ENCODE data around the gene SLC30A10. TPM values are rescaled to one million over a fixed set of nuclear protein-coding genes. Genes with fewer than 3 reads are reported as not detected.
"Not testable (repeated sequence)": the region's sequence is repeated elsewhere in the genome, so short reads cannot be mapped to it uniquely, and the experiment has no call there.

Gene SLC30A10
- total and polyA plus RNA-seq, 5 experiments from 2014 or later = not detected

DNA sequence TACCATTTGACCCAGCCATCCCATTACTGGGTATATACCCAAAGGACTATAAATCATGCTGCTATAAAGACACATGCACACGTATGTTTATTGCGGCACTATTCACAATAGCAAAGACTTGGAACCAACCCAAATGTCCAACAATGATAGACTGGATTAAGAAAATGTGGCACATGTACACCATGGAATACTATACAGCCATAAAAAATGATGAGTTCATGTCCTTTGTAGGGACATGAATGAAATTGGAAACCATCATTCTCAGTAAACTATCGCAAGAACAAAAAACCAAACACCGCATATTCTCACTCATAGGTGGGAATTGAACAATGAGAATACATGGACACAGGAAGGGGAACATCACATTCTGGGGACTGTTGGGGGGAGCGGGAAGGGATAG, 20.9 kb upstream of the SLC30A10 start:
- H3K27ac Mint-ChIP-seq, H3K36me3 Mint-ChIP-seq, POLR2A ChIA-PET, ATAC-seq, H3K4me3 Mint-ChIP-seq, H3K9me3 Mint-ChIP-seq, DNase-seq, H3K4me1 Mint-ChIP-seq: not testable (repeated sequence)
- peaks cover 4 to 18% (median 8%) of the 10 kb centered on the region in 5 donors for H3K27me3 Mint-ChIP-seq

DNA sequence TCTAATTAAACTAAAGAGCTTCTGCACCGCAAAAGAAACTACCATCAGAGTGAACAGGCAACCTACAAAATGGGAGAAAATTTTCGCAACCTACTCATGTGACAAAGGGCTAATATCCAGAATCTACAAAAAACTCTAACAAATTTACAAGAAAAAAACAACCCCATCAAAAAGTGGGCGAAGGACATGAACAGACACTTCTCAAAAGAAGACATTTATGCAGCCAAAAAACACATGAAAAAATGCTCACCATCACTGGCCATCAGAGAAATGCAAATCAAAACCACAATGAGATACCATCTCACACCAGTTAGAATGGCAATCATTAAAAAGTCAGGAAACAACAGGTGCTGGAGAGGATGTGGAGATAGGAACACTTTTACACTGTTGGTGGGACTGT, 20.4 kb upstream of the SLC30A10 start:
- DNase-seq, H3K4me3 Mint-ChIP-seq, H3K27ac Mint-ChIP-seq, H3K4me1 Mint-ChIP-seq, ATAC-seq, POLR2A ChIA-PET, H3K36me3 Mint-ChIP-seq: not testable (repeated sequence)
- H3K27me3 Mint-ChIP-seq = peaks cover 1 to 18% (median 8%) of the 10 kb centered on the region in 5 donors
- peaks cover 0 to 11% (median 3%) of the 10 kb centered on the region in 9 donors for H3K9me3 Mint-ChIP-seq

DNA sequence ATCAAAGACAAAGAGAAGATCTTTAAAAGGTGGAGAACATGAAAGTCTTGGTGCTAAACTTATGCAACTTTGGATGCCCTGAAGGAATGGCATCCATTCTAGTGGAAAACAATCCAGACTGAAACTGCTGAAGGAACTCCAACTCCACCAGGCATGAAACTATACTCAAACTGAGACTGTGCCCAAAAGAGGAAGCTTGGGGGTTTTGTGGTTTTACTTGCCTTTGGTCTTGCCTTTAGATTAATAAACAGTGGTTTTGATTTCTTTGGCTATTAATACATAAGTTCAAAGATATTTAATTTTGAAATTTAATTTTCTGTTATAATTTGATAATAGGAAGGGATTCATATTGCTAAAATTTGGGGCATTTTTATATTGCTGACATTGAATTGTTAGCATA, 17.4 kb upstream of the SLC30A10 start:
- POLR2A ChIA-PET = no interaction called here
- Mint-ChIP-seq H3K9me3 (peaks cover 0 to 19% (median 5%) of the 10 kb centered on the region in 9 donors), H3K4me3 (no peak overlapping the region), H3K27me3 (peaks cover 15 to 40% (median 19%) of the 10 kb centered on the region in 5 donors), H3K27ac (no peak overlapping the region), H3K36me3 (peaks cover 0 to 14% (median 4%) of the 10 kb centered on the region in 3 donors), H3K4me1 (peaks cover 0 to 2% (median 0%) of the 10 kb centered on the region in 4 donors)
- ATAC-seq (no peak), DNase-seq (no peak)

DNA sequence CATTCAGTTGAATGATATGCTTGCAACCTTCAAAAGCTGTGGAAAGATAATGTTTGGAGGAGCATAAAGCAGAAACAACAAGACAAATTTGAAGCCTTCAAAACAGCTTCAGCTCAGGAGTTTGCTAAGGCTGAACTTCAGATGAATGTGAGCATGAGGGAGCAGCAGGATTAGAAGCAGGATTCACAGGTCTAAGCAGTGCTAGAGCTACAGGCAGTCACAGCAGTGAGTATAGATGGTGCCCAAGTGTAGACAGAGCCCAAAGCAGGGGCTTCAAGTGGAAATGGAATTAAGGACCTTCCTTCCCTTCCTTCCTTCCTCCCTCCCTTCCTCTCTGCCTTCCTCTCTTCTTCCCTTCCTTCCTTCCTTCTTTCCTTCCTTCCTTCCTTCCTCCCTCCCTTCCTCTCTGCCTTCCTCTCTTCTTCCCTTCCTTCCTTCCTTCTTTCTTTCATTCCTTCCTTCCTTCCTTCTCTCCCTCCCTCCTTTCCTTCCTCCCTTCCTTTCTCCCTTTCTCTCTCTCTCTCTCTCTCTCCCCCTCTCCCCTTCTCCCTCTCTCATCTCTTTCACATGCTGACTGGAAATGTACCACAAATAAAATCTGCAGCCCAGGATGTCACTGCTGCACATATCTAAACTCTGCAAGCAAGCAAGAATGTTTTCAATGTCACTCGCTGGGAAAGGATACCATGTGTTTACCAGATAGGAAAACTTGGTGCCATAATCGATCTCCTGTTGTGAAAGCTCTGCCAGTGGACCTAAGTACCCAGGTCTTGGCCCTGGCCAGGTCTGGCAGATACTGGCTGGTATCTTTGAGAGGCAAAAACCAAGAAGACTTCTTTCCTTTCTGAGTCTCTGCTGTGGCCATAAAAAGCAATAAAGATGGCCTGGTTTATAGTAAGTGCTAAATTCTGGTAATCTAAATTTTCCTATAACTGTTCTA, 13.1 kb upstream of the SLC30A10 start:
- Mint-ChIP-seq H3K36me3 (peaks cover 0 to 20% (median 4%) of the 10 kb centered on the region in 3 donors), H3K27me3 (peaks cover 31 to 80% (median 40%) of the 10 kb centered on the region in 5 donors), H3K4me1 (peaks cover 0 to 2% (median 0%) of the 10 kb centered on the region in 4 donors), H3K4me3 (no peak overlapping the region), H3K9me3 (peaks cover 0 to 16% (median 3%) of the 10 kb centered on the region in 9 donors), H3K27ac (no peak overlapping the region)
- DNase-seq = no peak
- POLR2A ChIA-PET = no interaction called here
- ATAC-seq = no peak

DNA sequence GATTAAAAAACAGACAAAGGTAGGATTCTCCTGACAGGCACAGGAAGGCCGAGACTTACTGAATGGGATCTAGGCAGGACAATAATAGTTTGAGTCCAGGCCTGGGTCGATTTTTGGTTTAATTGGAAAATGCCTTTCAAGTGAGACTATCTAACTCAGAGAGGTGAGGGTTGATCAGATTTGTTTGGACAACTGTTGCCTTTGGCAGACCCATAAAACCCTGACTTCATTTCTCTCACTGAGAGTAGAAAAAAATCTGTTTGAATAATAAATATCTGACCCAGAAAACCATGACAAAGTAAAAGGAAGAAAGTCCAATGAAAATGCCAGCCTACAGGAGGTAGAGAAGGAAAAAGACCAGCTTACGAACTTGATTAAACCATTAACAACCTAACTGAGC, 12.3 kb upstream of the SLC30A10 start:
- peaks cover 32 to 82% (median 41%) of the 10 kb centered on the region in 5 donors for H3K27me3 Mint-ChIP-seq
- peaks cover 0 to 20% (median 4%) of the 10 kb centered on the region in 3 donors for H3K36me3 Mint-ChIP-seq
- peaks cover 0 to 16% (median 2%) of the 10 kb centered on the region in 9 donors for H3K9me3 Mint-ChIP-seq
- H3K4me1 Mint-ChIP-seq = peaks cover 0 to 2% (median 0%) of the 10 kb centered on the region in 4 donors
- ATAC-seq (no peak), DNase-seq (no peak)
- POLR2A ChIA-PET = no interaction called here
- H3K27ac Mint-ChIP-seq = no peak overlapping the region
- H3K4me3 Mint-ChIP-seq = no peak overlapping the region

DNA sequence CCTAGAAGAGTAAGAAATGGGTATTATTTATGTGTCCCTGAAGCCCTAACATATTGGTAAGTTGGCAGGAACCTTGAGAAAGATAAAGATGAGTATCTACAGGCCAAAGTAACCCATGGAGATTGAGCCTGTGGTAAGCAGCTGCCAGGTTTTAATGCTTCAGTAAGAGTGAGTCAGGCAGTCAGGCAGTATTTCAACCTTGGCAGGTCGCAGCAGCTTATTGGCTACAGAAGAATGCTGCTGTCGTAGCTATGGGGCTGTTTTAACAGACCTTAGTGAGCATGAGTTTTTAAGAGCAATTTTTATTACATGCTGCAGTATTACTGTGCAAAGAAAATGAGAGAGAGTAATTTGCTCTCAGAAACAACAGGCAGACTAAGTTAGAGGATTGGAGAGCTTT, 10.3 kb upstream of the SLC30A10 start:
- Mint-ChIP-seq H3K4me3 (no peak overlapping the region), H3K36me3 (peaks cover 0 to 20% (median 4%) of the 10 kb centered on the region in 3 donors), H3K4me1 (no peaks in the 10 kb centered on the region), H3K27me3 (peaks cover 27 to 65% (median 38%) of the 10 kb centered on the region in 5 donors), H3K27ac (peak overlapping the region in 1 of 10 donors; percentile 50), H3K9me3 (peaks cover 0 to 11% (median 0%) of the 10 kb centered on the region in 9 donors)
- DNase-seq = no peak
- POLR2A ChIA-PET = no interaction called here
- ATAC-seq = no peak

DNA sequence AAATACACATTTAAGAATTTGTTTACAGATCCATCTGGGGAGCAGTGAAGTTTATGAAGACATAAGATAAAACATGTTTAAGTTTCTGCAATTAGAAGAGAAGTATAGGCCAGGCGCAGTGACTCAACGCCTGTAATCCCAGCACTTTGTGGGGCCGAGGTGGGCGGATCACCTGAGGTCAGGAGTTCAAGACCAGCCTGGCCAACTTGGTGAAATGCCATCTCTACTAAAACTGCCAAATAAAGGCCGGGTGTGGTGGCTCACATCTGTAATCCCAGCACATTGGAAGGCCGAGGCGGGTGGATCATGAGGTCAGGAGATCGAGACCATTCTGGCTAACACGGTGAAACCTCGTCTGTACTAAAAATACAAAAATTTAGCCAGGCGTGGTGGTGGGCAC, 5.4 kb upstream of the SLC30A10 start:
- DNase-seq, H3K36me3 Mint-ChIP-seq, H3K4me3 Mint-ChIP-seq, H3K4me1 Mint-ChIP-seq, H3K9me3 Mint-ChIP-seq, H3K27ac Mint-ChIP-seq, POLR2A ChIA-PET, ATAC-seq: not testable (repeated sequence)
- H3K27me3 Mint-ChIP-seq = peaks cover 21 to 46% (median 23%) of the 10 kb centered on the region in 5 donors

DNA sequence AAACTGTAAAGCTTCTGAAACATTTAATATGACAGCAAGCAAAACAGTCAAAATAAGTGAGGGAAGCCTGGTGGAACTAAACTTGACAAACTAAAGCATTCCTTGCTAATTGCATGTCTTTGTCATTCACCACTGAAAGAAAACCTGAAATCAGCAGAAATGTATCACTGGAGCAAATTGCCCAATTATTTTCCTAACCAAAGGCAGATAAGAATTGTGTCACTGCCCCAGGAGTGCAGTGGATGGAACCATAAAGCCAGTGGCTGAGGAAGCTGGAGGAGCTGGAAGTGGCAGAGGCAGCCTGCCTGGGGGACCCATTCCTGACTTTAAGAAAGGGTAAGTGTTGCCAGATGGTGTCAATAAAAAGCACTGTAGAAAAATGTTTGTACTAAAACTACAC, 2.7 kb upstream of the SLC30A10 start:
- DNase-seq (no peak), ATAC-seq (no peak)
- H3K9me3 Mint-ChIP-seq = no peaks in the 10 kb centered on the region
- peaks cover 9 to 18% (median 12%) of the 10 kb centered on the region in 4 donors for H3K4me1 Mint-ChIP-seq
- H3K27ac Mint-ChIP-seq = no peak overlapping the region
- peaks cover 19 to 48% (median 34%) of the 10 kb centered on the region in 5 donors for H3K27me3 Mint-ChIP-seq
- peaks cover 0 to 4% (median 2%) of the 10 kb centered on the region in 3 donors for H3K36me3 Mint-ChIP-seq
- POLR2A ChIA-PET = no interaction called here
- no peak overlapping the region for H3K4me3 Mint-ChIP-seq

DNA sequence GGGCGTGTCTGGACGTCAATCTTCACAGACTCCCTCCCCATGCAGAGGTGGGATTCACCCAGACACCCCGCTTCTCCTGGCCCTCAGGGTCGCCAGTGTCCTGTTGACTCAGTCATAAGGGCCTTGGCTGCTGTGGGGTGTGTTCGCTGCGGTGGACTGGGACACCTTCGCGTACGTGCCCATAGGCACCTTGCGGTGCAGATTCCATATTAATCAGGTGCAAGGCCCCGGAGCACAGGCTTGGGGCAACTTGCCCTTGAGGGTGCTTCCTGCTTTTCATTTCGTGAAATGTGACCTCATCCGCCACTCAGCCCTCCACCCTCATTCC, 398 bp upstream of the SLC30A10 start:
- DNase-seq (no peak), ATAC-seq (no peak)
- H3K27me3 Mint-ChIP-seq = peaks cover 19 to 55% (median 35%) of the 10 kb centered on the region in 5 donors
- POLR2A ChIA-PET = no interaction called here
- H3K4me3 Mint-ChIP-seq = peak overlapping the region; percentile 7 to 78 (median 47)
- H3K27ac Mint-ChIP-seq = no peak overlapping the region
- H3K4me1 Mint-ChIP-seq = peaks cover 9 to 18% (median 12%) of the 10 kb centered on the region in 4 donors
- no peaks in the 10 kb centered on the region for H3K9me3 Mint-ChIP-seq
- H3K36me3 Mint-ChIP-seq = peaks cover 0 to 4% (median 2%) of the 10 kb centered on the region in 3 donors

DNA sequence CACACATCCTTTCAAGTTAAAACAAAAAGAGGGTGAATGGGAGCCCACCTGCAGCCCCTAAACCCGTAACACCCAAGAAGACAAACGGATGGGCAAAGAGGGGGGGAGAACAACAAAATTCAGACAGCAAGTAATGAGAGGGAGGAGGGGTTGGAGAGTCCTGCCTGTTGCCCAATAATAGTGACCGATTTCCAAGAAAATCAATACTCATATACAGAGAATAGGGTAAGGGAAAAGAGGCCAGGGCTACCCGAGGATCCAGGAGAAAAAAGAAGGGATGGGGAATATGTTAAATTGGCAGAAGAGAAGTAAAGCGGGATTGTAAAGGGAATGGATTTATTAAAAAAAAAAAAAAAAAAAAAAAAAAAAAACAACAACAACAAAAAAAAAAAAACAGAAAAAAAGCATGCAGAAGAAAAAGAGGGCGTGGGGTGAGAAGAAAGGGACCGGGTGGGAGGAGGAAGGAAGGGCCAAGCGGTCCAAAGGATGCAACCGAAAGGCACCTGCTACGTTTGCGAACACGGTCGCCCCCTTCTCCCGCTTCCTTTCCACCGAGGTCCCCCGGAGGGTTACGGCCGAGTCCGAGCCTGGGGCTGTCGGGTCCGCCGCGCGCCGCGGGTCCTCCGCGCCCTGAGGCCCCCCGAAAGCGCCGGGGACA, 930 bp downstream of the SLC30A10 start:
- POLR2A ChIA-PET = no interaction called here
- DNase-seq = no peak
- Mint-ChIP-seq H3K36me3 (peaks cover 0 to 4% (median 2%) of the 10 kb centered on the region in 3 donors), H3K27me3 (peaks cover 22 to 58% (median 41%) of the 10 kb centered on the region in 5 donors), H3K27ac (peak overlapping the region in 1 of 10 donors; percentile 39), H3K4me3 (peak overlapping the region; percentile 9 to 90 (median 66)), H3K4me1 (peaks cover 9 to 18% (median 12%) of the 10 kb centered on the region in 4 donors), H3K9me3 (no peaks in the 10 kb centered on the region)
- ATAC-seq = no peak

DNA sequence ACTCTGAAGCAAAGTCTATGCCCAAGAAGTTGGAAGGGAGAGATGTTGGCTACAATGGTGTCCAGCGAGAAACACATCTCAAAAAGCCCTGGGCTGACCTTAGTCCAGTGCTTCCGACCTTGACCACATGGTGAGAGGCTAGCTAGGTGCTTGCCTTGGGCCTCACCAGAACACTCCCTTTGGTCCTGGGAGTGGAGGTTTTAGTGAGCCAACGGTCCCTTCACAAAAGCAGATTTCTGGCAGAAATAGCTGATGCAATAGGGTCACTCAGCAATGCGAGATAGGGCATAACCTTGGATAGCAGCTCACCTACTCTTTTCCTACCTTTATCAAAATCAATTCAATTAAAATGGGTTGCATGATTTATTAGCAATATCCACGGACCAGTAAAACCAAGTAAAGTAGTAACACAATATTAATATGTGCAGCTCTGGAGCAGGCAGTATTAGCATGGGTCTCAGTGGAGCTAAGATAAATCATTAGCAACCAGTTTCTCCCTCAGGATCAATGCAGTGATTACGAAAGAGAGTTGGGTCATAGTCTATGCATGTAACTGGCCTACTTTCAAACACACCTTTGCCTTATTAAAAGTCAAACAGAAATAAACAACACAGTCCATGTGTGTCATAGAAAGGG, 1.9 kb downstream of the SLC30A10 start:
- H3K4me3 Mint-ChIP-seq = peak overlapping the region in 1 of 10 donors; percentile 67
- ATAC-seq (no peak), DNase-seq (no peak)
- peaks cover 9 to 18% (median 12%) of the 10 kb centered on the region in 4 donors for H3K4me1 Mint-ChIP-seq
- H3K36me3 Mint-ChIP-seq = peaks cover 0 to 4% (median 2%) of the 10 kb centered on the region in 3 donors
- peaks cover 20 to 66% (median 44%) of the 10 kb centered on the region in 5 donors for H3K27me3 Mint-ChIP-seq
- H3K27ac Mint-ChIP-seq = no peak overlapping the region
- POLR2A ChIA-PET = no interaction called here
- H3K9me3 Mint-ChIP-seq = no peaks in the 10 kb centered on the region

DNA sequence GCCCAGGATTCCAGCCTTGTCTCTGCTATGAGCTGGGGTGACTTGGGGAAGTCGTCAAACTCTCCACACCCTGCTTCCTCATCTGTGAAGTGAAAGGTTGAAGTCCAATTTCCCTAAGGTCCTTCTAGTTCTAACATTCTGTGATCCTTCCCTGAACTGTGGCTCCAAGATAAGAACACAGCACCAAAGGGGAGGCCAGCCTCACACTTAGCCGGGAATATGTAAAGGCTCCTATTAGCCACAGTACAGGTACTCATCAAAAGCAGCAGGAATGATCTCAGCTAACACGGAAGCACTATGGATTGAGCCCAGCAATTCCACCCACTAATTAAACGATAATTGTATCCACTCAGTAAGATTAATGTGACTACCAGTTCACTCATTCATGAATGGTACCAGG, 4.0 kb downstream of the SLC30A10 start:
- Mint-ChIP-seq H3K4me1 (peaks cover 9 to 18% (median 12%) of the 10 kb centered on the region in 4 donors), H3K4me3 (no peak overlapping the region), H3K36me3 (peaks cover 0 to 4% (median 2%) of the 10 kb centered on the region in 3 donors), H3K27me3 (peaks cover 12 to 48% (median 39%) of the 10 kb centered on the region in 5 donors), H3K9me3 (no peaks in the 10 kb centered on the region), H3K27ac (no peak overlapping the region)
- ATAC-seq (no peak), DNase-seq (no peak)
- POLR2A ChIA-PET = no interaction called here
